GM18861 (cell line): ENCODE measurements around the gene ZSCAN5B.
"Not testable (repeated sequence)": the region's sequence is repeated elsewhere in the genome, so short reads cannot be mapped to it uniquely, and the experiment has no call there.

Experiments used
- ATAC-seq: cut with Tn5 transposase; IDR thresholded peaks from one replicate; pipeline ENCODE4 v1.9.1; 2021; ENCODE audit not compliant: unreplicated experiment

The ZSCAN5B gene

DNA sequence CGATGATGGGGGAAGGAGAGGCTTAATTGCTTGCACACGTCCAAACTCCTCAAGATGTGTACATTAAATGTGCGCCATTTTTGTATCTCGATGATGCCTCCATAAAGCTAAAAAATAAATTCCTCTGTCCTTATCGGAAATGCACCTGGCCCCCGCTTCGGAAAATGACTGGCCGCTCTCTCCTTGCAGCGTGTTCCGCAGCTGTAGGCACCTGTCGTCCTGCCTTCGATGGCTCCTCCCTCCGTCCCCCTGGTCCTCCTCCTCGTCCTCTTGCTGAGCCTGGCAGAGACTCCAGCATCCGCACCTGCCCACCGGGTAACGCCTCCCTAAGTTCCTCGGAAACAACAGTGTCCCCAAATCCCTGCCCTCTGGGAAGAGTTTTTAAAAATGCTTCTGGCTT is 20.7 kb downstream of the ZSCAN5B start:
- ATAC-seq: no peak

DNA sequence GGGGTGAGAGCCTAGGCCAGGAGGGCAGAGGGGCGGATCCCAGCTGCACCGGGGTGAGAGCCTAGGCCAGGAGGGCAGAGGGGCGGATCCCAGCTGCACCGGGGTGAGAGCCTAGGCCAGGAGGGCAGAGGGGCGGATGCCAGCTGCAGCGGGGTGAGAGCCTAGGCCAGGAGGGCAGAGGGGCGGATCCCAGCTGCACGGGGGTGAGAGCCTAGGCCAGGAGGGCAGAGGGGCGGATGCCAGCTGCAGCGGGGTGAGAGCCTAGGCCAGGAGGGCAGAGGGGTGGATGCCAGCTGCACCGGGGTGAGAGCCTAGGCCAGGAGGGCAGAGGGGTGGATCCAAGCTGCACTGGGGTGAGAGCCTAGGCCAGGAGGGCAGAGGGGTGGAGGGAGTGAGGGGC is 21.3 kb downstream of the ZSCAN5B start:
- ATAC-seq: not testable (repeated sequence)

DNA sequence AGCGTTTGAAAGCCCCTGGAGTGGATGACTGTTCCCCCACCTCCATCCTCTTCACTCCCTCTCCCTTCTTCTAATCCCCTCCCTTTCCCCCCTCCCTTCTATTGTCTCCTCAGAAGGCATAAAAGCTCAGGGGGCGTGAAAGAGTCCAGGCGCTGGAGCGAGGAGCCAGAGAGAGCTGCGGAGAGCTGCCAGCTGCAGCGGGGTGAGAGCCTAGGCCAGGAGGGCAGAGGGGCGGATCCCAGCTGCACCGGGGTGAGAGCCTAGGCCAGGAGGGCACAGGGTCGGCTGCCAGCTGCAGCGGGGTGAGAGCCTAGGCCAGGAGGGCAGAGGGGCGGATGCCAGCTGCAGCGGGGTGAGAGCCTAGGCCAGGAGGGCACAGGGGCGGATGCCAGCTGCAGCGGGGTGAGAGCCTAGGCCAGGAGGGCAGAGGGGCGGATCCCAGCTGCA is 21.7 kb downstream of the ZSCAN5B start, which contains the start of gene GALP:
GALP (plus strand) TSS at position 148 of the 447 bp plus-strand sequence. CDS start 1,101 bp downstream, outside the sequence.
- not testable (repeated sequence) for ATAC-seq

DNA sequence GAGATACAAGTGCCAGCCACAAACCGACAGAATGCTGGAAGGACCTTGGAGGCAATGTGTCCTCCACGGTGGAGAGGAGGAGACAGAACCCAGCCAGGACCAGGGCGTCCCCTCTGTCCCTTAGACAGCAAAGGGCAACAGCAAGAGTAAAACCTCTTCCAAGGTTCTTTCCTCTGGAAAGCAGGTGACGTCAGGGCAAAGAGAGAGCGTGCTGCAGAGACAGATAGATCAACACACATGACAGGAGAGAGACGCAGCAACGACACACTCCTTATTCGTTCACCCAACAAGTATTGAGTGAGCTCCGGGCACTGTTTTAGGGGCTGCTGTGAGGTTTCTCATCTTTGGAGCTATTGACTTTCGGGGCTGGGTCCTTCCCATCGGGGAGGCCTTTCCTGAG is 23.0 kb downstream of the ZSCAN5B start:
- ATAC-seq: no peak

DNA sequence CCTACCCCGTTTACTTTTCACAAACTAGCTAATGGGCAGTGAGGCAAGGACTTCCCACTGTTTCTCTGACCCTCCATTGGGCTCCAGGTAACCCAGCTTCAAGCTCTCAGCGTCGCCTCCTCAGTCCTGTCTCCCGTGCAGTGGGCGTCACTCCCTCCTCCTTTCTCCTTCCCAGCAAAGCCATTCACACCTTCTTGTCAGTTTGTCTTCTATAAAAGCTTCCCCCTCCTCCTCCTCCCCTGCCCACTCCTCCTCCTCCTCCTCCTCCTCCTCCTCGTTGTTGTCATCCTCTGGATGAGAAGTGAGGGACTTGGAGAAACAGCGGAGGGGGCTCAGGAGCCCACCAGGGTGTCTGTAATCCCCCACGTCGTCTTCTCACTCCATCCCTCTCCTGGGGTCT is 23.5 kb downstream of the ZSCAN5B start:
- no peak for ATAC-seq

DNA sequence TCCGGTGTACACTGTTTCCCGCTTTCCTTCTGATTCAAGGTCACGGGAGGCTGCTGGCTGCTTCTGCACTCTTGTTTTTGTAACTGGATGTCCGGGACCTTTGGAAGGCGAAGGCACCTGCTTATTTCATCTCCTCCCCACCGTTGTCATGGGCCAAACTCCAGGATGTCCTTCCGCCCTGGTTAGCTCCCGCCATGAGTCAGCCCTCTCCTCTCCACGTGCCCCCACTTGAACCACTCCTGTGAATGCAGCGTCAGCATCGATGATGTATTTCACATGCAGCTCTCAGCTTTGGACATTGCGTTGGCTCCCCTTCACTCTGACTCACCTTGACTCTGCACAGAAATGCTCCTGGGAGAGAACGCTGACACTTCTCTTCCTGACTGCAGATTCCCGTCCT is 27.3 kb downstream of the ZSCAN5B start:
- no peak for ATAC-seq

DNA sequence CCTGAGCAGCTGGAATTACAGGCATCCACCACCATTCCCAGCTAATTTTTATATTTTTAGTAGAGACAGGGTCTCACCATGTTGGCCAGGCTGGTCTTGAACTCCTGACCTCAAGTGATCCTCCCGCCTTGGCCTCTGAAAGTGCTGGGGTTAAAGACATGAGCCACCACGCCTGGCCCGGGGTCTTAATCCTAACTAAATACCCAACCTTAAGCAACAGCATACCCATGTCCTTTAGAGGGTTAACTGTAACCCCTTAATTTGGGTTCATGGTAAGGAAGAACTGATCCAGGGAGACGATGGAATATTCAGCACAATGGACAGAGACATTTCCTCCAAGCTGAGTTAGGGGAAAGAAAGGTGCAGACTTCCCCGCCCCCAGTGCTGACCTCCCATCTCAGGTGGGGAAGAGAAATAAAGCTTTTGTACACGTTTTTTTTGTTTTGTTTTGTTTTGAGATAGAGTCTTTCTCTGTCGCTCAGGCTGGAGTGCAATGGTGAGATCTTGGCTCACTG is 30.5 kb downstream of the ZSCAN5B start:
- ATAC-seq: no peak

DNA sequence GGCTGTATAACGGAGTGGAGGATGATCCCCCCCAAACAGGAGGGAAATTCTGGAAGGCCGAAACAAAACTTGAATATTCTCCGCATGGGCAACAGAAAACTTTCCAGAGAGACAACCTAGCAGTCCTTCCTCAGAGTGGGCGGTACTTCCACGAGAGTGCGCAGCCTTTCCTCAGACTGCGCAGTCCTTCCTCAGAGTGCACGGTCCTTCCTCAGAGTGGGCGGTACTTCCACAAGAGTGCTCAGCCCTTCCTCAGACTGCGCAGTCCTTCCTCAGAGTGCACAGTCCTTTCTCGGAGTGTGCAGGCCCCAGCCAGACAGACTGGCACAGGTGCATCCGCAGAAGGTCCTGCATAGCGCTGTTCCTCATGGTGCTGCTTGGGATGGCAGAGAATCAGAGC is 34.5 kb downstream of the ZSCAN5B start:
- no peak for ATAC-seq

DNA sequence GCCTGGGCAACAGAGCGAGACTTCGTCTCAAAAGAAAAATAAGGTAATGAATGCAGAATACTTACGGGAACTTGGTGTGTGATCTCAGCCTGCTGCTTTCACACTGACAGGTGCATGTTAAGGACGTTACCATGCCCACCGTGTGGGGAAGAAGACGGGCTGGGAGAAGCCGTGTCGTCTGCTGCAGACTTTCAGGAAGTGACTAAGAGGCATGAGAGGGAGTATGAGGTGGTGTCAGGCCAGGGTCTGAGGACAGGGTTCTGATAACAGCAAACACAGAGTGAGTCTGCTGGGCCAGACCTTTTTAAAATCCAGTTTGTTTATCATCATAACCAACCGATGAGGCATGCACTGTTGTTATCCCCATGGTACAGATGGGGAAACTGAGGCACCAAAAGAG is 35.3 kb downstream of the ZSCAN5B start:
- ATAC-seq: no peak

DNA sequence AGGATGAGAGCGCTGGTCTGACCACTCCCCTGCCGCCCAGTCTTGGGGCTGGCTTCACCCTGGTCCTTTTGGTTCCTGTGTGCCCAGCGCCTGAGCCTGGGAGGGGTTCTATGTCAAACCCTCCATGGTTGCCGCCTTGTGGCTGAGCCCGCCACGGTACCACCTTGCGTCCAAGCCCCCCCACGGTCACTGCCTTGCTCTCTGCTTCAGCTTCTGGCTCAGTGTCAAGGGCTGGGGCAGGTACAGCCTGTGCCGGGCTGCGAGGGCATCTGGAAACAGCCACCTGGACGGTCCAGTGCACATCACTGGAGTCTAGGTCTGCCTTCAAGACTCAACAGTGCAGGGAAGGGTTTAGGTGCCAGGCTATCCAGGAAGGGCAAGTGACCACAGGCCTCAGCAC is 36.0 kb downstream of the ZSCAN5B start:
- no peak for ATAC-seq

DNA sequence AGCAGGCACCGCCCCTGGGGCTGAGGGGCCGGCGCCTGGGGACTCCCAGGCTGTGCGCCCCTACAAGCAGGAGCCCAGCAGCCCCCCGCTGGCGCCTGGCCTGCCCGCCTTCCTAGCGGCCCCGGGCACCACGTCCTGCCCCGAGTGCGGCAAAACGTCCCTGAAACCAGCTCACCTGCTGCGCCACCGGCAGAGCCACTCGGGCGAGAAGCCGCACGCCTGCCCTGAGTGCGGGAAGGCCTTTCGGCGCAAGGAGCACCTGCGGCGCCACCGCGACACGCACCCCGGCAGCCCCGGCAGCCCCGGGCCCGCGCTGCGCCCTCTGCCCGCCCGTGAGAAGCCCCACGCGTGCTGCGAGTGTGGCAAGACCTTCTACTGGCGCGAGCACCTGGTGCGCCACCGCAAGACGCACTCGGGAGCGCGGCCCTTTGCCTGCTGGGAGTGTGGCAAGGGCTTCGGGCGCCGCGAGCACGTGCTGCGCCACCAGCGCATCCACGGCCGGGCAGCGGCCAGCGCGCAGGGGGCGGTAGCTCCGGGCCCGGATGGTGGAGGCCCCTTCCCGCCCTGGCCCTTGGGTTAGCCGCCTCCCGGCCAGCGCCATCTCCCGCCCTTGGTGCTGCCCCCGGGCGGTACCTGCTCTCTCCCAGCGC is 37.8 kb downstream of the ZSCAN5B start:
- no peak for ATAC-seq

DNA sequence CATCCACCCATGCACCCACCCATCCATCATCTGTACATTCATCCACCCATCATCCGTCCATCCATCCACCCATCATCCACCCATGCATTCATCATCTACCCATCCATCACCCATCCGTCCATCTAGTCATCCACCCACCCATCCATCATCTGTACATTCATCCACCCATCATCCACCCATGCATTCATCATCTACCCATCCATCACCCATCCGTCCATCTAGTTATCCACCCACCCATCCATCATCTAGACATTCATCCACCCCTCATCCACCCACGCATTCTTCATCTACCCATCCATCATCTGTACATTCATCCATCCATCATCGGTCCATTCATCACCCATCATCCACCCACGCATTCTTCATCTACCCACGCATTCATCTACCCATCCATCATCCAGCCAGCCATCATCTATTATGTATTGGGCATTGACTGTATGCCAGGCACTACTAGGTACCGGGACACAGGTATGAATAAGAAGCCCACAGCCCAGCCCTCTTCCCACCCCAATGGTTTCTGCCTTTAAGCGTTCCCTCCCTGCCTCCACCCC is 38.5 kb downstream of the ZSCAN5B start:
- no peak for ATAC-seq

DNA sequence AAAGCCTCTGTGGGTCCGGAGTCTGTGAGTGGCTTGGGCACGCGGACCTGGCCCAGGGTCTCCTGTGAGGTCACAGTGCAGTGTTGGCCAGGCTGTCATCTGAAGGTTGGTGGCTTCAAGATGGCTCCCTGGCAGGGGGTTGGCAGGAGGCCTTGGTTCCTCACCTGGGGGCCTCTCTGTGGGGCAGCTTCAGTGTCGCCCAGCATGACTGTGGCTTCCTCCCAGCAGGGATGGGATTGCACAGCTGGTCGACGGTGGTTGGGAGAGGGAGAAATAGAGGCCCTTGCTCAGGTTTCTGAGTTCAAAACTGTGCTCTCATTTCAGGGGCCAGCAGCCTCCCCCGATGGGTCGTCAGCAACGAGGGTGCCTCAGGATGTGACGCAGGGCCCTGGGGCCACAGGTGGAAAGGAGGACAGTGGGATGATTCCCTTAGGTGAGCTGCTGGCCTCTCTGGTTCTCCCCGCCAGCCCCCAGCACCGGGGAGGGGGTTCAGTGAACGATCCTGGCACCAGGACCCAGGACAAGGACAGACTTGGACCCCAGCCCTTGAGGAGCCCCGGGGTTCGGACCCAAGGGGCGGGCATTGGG is 39.3 kb downstream of the ZSCAN5B start:
- ATAC-seq: no peak

DNA sequence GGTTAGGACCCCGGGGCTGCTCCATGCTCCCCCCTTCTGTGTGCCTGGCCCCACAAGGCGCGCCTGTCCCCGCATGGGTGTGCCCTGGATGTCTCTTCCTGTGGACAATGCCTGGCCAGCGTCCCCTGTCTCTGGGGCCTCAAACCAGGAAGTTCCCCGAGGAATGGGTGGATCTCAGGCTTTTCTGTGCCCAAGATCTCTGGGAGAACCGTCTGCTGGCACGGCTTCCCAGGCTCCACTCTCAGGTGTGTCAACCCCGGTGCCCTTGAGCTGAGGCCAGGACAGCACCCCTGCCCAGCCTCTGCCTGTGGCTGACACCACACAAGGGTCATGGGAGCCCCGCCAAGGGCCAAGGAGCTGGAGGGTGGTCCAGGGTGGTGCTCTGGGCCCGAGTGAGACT is 40.8 kb downstream of the ZSCAN5B start:
- ATAC-seq: no peak

DNA sequence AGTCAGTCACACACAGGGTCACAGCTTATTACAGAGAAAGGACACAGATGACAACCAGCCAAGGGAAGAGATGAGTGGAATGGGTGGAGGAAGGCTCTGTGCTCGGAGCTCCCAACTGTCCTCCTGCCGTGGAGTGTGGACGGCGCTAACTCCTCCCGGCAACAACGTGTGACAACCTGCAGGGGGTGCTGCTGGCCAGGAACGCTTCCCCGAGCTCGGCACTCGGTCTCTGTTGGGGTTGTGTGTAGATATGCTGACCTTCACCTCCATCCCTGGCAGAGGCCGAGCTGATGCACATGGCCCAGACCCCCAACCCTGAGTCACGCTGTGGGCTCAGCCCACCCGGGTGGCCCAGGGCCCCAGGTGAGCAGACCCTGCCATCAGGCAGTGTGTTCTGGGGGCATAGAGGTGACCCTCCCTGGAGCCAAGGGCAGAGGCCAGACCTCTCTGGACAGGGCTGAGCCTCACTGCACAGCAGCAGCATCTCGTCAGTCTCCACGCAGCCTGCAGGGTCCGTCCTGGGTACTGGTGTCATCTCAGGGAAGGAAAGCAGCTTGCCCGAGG is 42.4 kb downstream of the ZSCAN5B start:
- ATAC-seq: no peak

DNA sequence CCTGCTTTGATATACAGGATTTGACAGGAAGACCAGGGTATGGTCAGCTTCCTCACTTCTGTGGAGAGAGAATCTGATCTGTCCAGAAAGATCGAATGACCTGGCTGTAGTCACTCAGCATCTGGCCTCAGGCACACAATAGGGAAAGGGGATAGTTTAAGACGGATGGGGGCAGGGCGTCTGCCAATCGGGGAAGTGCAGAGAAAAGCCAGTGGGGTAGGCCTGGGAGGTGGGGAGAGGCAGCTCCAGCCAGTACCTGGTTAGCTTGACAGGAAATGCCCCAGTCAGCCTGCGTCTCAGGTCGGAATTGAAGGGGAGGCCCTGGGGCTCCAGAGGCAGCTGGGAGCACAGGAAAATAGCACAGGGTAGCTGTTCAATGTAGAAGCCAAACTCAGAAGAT is 44.1 kb downstream of the ZSCAN5B start:
- no peak for ATAC-seq

DNA sequence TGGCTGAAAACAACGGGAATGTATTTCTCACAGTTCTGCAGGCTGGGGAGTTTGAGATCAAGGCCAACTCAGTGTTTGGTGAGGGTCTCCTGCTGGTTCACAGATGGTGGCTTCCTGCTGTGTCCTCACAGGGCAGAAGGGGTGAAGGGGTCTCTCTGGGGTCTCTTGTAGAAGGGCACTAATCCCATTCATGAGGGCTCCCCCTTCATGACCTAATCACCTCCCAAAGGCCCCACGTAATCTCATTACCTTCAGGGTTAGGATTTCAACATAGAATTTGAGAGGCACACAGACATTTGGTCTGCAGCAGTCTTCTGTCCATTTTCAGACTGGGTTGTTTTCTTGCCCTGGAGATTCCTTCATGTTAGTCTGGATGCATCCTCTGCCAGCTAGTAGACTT is 44.9 kb downstream of the ZSCAN5B start:
- no peak for ATAC-seq

DNA sequence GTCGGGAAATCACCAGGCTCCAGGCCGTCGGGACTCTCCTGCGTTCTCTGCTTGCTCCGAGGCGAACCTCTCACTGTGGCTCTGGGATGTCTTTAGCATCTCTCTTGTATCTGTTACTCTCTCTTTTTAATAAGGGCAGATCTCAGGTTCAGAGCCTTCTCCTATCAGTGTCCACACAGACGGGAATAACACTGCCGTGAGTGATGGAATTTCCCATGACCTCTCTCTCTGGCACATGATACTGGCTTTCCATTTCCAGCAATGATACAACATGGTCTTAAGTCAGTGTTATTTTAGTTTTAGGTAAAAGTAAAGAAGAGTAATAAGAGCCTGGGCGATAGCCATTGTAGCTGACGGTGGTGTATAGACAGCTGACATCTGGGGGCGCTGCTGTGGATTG is 47.2 kb downstream of the ZSCAN5B start:
- no peak for ATAC-seq

DNA sequence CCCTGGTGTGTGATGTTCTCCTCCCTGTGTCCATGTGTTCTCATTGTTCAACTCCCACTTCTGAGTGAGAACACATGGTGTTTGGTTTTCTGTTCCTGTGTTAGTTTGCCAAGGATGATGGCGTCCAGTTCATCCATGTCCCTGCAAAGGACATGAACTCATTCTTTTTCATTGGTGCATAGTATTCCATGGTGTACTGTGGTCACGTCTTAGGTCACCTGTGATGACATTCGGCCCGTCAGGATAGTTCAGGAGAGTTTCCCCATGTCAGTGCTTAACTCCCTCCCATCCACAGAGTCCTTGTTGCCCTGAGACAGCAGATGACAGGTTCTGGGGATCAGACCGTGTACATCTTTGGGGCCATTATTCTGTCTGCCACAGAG is 47.9 kb downstream of the ZSCAN5B start:
- ATAC-seq: no peak

DNA sequence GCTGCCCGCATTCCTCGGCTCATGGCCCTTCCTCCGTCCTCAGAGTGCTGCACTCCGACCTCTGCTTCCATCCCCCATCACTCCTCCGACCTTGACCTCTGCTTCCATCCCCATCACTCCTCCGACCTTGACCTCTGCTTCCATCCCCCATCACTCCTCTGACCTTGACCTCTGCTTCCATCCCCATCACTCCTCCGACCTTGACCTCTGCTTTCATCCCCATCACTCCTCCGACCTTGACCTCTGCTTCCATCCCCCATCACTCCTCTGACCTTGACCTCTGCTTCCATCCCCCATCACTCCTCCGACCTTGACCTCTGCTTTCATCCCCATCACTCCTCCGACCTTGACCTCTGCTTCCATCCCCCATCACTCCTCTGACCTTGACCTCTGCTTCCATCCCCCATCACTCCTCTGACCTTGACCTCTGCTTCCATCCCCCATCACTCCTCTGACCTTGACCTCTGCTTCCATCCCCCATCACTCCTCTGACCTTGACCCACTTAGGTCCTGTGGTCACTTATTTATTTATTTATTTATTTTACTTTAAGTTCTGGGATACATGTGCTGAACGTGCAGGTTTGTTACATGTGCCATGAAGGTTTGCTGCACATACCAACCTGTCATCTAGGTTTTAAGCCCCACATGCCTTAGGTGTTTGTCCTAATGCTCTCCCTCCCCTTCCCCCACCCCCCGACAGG is 48.5 kb downstream of the ZSCAN5B start:
- not testable (repeated sequence) for ATAC-seq

DNA sequence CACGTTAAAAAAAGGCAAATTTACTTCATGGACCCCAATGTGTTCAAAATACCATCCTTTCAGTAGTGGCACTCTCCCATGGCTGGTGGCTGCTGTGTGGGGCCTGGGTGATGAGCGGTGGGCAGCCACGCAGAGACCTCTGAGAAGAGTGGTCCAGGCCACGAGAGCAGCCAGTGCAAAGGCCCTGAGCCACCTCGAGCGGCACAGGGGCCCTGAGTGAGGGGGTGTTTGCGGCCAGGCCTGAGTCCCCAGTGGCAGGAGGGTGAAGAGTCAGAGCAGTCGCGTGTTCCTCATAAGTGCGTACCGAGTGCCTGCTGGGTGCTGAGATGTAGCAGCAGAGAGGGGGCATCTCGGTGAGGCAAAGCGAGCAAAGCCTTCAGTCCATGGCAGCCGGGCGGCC is 49.5 kb downstream of the ZSCAN5B start:
- no peak for ATAC-seq

DNA sequence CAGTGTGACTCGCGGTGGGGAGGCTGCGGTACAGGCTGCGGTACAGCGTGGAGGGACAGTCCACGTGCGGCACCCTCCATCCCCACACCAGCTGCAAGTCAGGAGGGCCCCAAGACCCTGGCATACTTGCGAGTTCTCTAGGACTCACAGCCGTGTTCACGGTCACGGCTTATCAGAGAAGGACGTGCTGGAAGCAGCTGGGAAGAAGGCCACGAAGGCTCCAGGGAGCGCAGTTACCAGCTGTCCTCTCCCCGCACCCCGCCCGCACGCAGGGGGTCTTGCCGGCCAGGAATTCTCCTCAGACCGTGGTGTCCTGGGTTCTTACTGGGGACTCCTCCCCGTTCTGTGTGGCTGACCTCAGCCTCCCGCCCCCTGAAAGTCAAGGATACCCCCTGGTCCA is 50.3 kb downstream of the ZSCAN5B start:
- no peak for ATAC-seq
